Superior temporal gyrus (tissue), 1 donor: ENCODE data around the gene ASXL3.

Source experiments
- DNase-seq: peaks from one replicate; pipeline ENCODE4 v3.0.0-alpha.2; 2016; ENCODE audit errors: extremely low spot score

ASXL3 gene

GRCh38 chr18:33717339-33717738 is 139.3 kb downstream of the ASXL3 start:
- DNase-seq, result no peak

GRCh38 chr18:33720133-33720532 is 142.1 kb downstream of the ASXL3 start:
- DNase-seq, result no peak

GRCh38 chr18:33729556-33729955 is 151.5 kb downstream of the ASXL3 start:
- no peak for DNase-seq

- no peak for DNase-seq
Measured at GRCh38 chr18:33733376-33733775, 155.4 kb downstream of the ASXL3 start.

GRCh38 chr18:33735428-33735827 is 157.4 kb downstream of the ASXL3 start:
- no peak for DNase-seq

- no peak for DNase-seq
Measured at GRCh38 chr18:33741760-33742159, 163.7 kb downstream of the ASXL3 start.

GRCh38 chr18:33744032-33744697 is 166.1 kb downstream of the ASXL3 start:
- no peak for DNase-seq

GRCh38 chr18:33745151-33745795 is 167.3 kb downstream of the ASXL3 start:
- DNase-seq, result peak; percentile 39

- DNase-seq, result peak; percentile 63
Measured at GRCh38 chr18:33745871-33746545, 168.0 kb downstream of the ASXL3 start.

GRCh38 chr18:33749834-33750233 is 171.8 kb downstream of the ASXL3 start:
- DNase-seq, result no peak

- no peak for DNase-seq
Measured at GRCh38 chr18:33750366-33750765, 172.3 kb downstream of the ASXL3 start.

- DNase-seq, result peak; percentile 77
Measured at GRCh38 chr18:33751613-33752221, 173.7 kb downstream of the ASXL3 start.

GRCh38 chr18:33755391-33755790 is 177.4 kb downstream of the ASXL3 start:
- DNase-seq, result no peak

GRCh38 chr18:33755931-33756560 is 178.0 kb downstream of the ASXL3 start:
- no peak for DNase-seq

GRCh38 chr18:33757037-33757436 is 179.0 kb downstream of the ASXL3 start:
- DNase-seq, result peak; percentile 47

GRCh38 chr18:33761363-33761762 is 183.3 kb downstream of the ASXL3 start:
- DNase-seq, result peak; percentile 83

GRCh38 chr18:33781429-33781828 is 203.4 kb downstream of the ASXL3 start:
- DNase-seq, result no peak
